ENCODE results near the gene RNF217.

DNA sequence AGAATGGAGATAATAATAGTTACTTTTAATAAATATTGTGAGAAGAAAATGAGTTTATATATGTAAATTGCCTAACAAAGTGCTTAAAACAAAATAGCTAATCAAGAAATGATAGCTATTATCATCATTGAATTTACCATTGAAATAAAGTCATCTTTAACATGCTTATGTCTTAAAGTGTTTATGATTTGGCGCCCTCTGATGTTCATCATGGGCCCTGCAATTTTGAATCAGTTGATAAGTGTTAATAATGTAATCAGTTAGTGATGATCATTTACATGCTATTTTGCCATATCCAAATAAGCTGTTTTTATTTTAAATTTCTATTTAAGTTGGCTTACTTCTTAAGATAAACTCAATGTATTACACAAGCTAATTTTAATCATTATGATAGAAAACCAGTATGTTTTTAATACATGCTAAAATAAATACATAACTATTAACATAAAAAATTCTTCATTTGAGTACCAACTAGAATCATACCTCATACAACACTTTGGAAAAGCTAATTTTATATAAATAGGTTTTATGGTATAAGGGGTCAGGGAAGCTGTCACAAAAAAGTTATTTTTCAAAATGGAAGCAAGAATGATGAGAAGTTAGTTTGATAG is 152.1 kb downstream of the RNF217 start:
- TF ChIP-seq, protein P1, sequence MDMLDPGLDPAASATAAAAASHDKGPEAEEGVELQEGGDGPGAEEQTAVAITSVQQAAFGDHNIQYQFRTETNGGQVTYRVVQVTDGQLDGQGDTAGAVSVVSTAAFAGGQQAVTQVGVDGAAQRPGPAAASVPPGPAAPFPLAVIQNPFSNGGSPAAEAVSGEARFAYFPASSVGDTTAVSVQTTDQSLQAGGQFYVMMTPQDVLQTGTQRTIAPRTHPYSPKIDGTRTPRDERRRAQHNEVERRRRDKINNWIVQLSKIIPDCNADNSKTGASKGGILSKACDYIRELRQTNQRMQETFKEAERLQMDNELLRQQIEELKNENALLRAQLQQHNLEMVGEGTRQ (IDR thresholded peaks at IDR 0.05; ENCODE audit: low read depth, low read length) = no peak
- TF ChIP-seq, protein P1 (CRISPR knock-in tag; IDR thresholded peaks at IDR 0.05; ENCODE audit: borderline replicate concordance) = no peak
- TF ChIP-seq ZNF556 (CRISPR knock-in tag; IDR thresholded peaks at IDR 0.05; ENCODE audit: borderline replicate concordance) (no peak), POLR2AphosphoS5 (IDR thresholded peaks at IDR 0.05; ENCODE audit: low read depth, low read length) (no peak), TAF1 (CRISPR knock-in tag; IDR thresholded peaks at IDR 0.05) (no peak)
- TF ChIP-seq, protein P2, sequence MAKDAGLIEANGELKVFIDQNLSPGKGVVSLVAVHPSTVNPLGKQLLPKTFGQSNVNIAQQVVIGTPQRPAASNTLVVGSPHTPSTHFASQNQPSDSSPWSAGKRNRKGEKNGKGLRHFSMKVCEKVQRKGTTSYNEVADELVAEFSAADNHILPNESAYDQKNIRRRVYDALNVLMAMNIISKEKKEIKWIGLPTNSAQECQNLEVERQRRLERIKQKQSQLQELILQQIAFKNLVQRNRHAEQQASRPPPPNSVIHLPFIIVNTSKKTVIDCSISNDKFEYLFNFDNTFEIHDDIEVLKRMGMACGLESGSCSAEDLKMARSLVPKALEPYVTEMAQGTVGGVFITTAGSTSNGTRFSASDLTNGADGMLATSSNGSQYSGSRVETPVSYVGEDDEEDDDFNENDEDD (CRISPR knock-in tag; IDR thresholded peaks at IDR 0.05; ENCODE audit: borderline replicate concordance) = no peak

All from HepG2 (cell line).